ENCODE data around the gene TDP2.
A peak's percentile ranks its signal among the peaks of the same experiment; 100 is the strongest.
"Not testable (repeated sequence)": the region's sequence is repeated elsewhere in the genome, so short reads cannot be mapped to it uniquely, and the experiment has no call there.

The TDP2 gene

DNA sequence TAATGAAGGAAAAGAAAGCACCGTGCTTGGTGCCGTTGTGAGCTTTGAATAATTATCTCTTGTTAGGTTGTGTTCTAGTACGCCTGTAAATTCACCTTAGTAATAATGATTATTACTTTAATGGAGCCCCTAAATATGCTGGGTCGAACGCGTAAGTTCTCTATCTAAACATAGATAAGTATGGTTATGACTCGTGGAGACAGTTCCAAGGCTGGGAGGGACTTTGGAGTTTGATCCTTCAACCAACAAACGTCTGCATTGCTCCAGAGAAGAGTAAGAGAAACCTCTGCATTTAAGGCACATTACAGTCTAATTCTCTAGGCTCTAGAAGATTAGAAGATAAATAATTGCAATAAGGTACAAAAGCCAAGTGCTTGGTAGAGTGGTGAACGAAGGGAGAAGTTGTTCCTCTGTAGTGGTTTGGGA lies 692 bp upstream of the TDP2 start:
- TF ChIP-seq, protein P1, sequence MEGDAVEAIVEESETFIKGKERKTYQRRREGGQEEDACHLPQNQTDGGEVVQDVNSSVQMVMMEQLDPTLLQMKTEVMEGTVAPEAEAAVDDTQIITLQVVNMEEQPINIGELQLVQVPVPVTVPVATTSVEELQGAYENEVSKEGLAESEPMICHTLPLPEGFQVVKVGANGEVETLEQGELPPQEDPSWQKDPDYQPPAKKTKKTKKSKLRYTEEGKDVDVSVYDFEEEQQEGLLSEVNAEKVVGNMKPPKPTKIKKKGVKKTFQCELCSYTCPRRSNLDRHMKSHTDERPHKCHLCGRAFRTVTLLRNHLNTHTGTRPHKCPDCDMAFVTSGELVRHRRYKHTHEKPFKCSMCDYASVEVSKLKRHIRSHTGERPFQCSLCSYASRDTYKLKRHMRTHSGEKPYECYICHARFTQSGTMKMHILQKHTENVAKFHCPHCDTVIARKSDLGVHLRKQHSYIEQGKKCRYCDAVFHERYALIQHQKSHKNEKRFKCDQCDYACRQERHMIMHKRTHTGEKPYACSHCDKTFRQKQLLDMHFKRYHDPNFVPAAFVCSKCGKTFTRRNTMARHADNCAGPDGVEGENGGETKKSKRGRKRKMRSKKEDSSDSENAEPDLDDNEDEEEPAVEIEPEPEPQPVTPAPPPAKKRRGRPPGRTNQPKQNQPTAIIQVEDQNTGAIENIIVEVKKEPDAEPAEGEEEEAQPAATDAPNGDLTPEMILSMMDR (IDR thresholded peaks at IDR 0.05; ENCODE audit: control insufficient read depth, extremely low read depth, insufficient read depth), result no peak
- H3K4me3 ChIP-seq (ENCODE audit: low read depth, low read length), result peak overlapping the region; percentile 94
- no peak for DNase-seq (ENCODE audit: low read depth)

DNA sequence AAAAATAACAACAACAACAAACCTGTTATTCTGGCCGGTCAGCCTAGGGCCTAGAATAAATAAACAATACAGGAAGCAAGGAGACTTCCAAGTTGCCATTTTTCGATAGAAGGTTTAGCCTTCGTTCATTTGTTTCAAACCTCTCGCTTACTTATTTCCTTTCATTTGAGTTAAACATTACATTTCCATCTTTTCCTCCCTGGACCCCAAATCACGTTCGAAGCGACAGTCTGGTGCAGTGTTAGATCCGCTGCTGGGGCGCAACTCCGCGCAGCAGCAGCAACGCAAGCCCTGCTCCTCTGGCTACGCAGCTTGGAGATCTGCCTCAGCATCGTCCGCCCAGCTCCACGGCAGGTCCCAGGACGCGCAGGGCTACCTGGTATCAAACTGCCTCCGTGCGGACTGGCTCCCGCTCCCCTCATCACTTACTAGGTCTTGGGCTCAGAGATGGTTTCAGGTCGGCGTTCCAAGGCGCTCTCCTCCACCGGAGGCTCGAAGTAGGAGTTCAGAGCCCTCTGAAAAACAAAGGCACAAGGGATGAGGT lies 530 bp downstream of the TDP2 start:
- H3K4me3 ChIP-seq (ENCODE audit: low read depth, low read length), result peak overlapping the region; percentile 94
- DNase-seq (ENCODE audit: low read depth), result no peak
- TF ChIP-seq, protein P1 (IDR thresholded peaks at IDR 0.05; ENCODE audit: control insufficient read depth, extremely low read depth, insufficient read depth), result no peak

DNA sequence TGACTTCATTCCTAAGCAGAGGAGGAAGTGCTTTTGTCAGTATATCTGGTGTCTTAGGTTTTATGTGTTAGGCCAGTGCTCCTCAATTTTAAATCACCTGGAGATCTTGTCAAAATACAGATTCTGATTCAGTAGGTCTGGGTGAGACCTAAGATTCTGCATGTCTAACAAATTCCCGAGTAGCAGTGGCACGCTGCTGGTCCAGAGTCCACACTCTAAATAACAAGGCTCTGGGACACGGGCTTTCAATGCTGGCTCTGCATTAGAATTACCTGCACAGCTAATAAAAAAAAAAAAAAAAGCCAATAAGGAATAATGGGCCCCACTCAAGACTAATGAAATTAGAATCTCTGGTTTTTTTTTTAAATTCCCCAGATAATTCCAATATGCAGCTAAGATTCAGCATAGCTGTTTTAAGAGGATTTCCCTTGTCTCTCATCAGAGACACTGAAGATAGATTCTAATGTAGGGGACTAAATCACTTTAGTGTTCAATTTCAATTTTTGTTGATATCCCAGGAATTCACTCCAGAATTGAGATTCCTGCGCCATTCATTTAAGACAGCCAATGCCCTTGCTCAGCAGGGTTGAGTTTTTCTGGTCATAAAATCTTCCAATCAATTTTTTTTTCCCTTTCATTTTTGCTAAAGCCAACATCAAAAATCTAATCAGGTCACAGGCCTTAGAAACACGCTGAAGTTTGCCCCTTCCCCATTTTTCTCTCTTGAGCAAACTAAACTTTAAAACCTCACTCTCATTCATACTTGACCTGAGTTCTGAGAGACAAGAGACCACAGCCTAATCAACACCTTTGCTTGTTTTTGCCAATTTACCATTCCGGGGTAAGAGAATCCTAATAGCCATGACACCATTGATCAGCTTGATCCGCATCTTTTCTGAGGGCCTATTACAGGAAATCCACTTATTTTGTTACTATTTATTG lies 2.4 kb downstream of the TDP2 start:
- no peak overlapping the region for H3K4me3 ChIP-seq (ENCODE audit: low read depth, low read length)
- DNase-seq (ENCODE audit: low read depth), result no peak
- TF ChIP-seq, protein P1 (IDR thresholded peaks at IDR 0.05; ENCODE audit: control insufficient read depth, extremely low read depth, insufficient read depth), result no peak

DNA sequence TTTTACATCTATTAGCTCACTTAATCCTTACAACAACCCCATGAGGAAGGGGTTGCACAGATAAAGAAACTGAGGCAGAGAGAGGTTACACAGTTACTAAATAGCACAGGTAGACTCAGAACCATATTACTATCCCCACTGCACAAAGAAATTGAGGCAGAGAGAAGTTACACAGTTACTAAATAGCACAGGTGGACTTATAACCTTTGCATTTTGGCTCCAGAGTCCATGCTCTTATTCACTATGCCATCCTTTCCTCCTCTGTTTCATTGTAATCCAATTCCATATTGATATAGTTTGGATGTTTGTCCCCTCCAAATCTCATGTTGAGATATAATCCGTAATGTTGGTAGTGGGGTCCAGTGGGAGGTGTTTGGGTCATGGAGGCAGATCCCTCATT lies 3.5 kb downstream of the TDP2 start:
- no peak for DNase-seq (ENCODE audit: low read depth)
- no peak overlapping the region for H3K4me3 ChIP-seq (ENCODE audit: low read depth, low read length)
- TF ChIP-seq, protein P1 (IDR thresholded peaks at IDR 0.05; ENCODE audit: control insufficient read depth, extremely low read depth, insufficient read depth), result no peak

DNA sequence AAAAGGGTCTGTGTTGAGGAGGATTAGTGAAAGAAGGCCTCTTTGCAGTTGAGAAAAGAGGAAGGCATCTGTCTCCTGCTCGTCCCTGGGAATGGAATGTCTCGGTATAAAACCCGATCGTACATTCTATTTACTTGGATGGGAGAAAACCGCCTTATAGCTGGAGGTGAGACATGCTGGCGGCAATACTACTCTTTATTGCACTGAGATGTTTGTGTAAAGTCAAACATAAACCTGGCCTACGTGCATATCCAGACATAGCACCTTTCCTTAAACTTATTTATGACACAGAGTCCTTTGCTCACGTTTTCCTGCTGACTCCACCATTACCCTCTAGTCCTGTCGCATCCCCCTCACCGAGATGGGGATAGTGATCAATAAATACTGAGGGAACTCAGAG lies 4.5 kb downstream of the TDP2 start:
- no peak for DNase-seq (ENCODE audit: low read depth)
- TF ChIP-seq, protein P1 (IDR thresholded peaks at IDR 0.05; ENCODE audit: control insufficient read depth, extremely low read depth, insufficient read depth), result no peak
- no peak overlapping the region for H3K4me3 ChIP-seq (ENCODE audit: low read depth, low read length)

DNA sequence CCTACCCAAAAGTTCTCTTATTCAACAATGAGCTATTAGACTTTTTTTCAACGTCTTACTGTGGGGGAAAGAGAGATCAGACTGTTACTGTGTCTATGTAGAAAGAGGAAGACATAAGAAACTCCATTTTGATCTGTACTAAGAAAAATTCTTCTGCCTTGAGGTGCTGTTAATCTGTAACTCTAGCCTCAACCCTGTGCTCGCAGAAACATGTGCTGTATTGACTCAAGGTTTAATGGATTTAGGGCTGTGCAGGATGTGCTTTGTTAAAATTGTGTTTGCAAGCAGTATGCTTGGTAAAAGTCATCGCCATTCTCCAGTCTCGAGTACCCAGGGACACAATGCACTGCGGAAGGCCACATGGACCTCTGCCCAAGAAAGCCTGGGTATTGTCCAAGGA lies 4.9 kb downstream of the TDP2 start:
- not testable (repeated sequence) for H3K4me3 ChIP-seq (ENCODE audit: low read depth, low read length); DNase-seq (ENCODE audit: low read depth)

DNA sequence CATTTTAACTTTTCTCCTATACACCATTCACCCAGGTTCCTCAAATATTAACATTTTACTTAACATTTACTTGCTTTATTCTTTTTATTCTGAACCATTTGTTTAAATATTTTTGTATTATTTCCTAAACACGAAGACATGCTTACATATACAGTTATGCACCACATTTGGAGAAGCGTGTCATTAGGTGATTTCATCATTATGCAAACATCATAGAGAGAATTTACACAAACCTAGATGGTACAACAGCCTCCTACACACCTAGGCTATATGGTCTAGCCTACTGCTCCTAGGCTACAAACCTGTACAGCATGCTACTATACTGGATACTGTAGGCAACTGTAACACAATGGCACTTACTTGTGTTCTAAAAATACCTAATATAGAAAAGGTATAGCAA lies 6.6 kb downstream of the TDP2 start:
- TF ChIP-seq, protein P1 (IDR thresholded peaks at IDR 0.05; ENCODE audit: control insufficient read depth, extremely low read depth, insufficient read depth), result no peak
- no peak overlapping the region for H3K4me3 ChIP-seq (ENCODE audit: low read depth, low read length)

More for the DNA sequence above, 6.6 kb downstream of the TDP2 start:
- DNase-seq (ENCODE audit: low read depth), result no peak
